SK-N-SH (cell line): ENCODE data around the gene WDR33. TPM values are rescaled to one million over a fixed set of nuclear protein-coding genes. Genes with fewer than 3 reads are reported as not detected.
A peak's percentile ranks its signal among the peaks of the same experiment; 100 is the strongest.

Experiments
- CTCF ChIA-PET: fragments of 300-600, 350-600 bp; formaldehyde crosslinking; extraction: SDS; loops from one replicate; lab custom pipeline; 2021; lab: Yijun Ruan, JAX
- POLR2A ChIA-PET: fragments of 350-600 bp; sonication (Branson Sonifier 250); formaldehyde crosslinking; extraction: SDS; loops from one replicate; lab custom pipeline; 2020; ENCODE audit warnings: antibody characterized with exemption, inconsistent platforms; lab: Yijun Ruan, JAX
- DNase-seq: peaks from one replicate; pipeline ENCODE4 v3.0.0; 2012
- H2AFZ ChIP-seq: fragments of 200-600 bp; sonication (generic); 2 replicates; pipeline ENCODE4 v1.8.1; 2016; ENCODE audit warnings: antibody characterized with exemption, mild to moderate bottlenecking, low read depth
- H3F3A ChIP-seq: fragments of 200-600 bp; sonication (generic); replicated peaks from 2 replicates; pipeline ENCODE3; 2016; ENCODE audit warnings: antibody characterized with exemption, mild to moderate bottlenecking; ENCODE audit not compliant: insufficient read depth
- H3K27ac ChIP-seq, 2 experiments: fragments of 200-500 bp in 1 of 2; fragments of 200-600 bp in 1 of 2; sonication (Bioruptor generic) in 1 of 2; sonication (generic), shearing (Covaris generic) in 1 of 2; 2 replicates each; pipeline versions ENCODE4 v1.5.1 to v1.6.1; 2014 to 2016; ENCODE audit warnings: low read depth in 2 of 2, inconsistent platforms in 1 of 2, low read length in 1 of 2, mild to moderate bottlenecking in 1 of 2, mixed read lengths in 1 of 2
- H3K27me3 ChIP-seq: fragments of 200-600 bp; sonication (generic), shearing (Covaris generic); 2 replicates; pipeline ENCODE4 v1.6.1; 2016; ENCODE audit warnings: mixed run types; ENCODE audit not compliant: insufficient read depth
- H3K36me3 ChIP-seq, 2 experiments: fragments of 200-500 bp in 1 of 2; fragments of 200-600 bp in 1 of 2; sonication (Bioruptor generic) in 1 of 2; sonication (generic) in 1 of 2; replicated peaks in 1 of 2; 2 replicates each; pipeline versions ENCODE3 to v1.5.1; 2014 to 2016; ENCODE audit warnings: low read length in 1 of 2, mild to moderate bottlenecking in 1 of 2; ENCODE audit not compliant: insufficient read depth in 2 of 2, control insufficient read depth in 1 of 2
- H3K4me1 ChIP-seq, 2 experiments: fragments of 200-500 bp in 1 of 2; fragments of 200-600 bp in 1 of 2; sonication (Bioruptor generic) in 1 of 2; sonication (generic), shearing (Covaris generic) in 1 of 2; 2 replicates each; pipeline versions ENCODE4 v1.5.1 to v1.6.1; 2014 to 2016; ENCODE audit warnings: low read depth in 1 of 2, low read length in 1 of 2, mixed run types in 1 of 2; ENCODE audit not compliant: insufficient read depth in 2 of 2, control insufficient read depth in 1 of 2
- H3K4me2 ChIP-seq: fragments of 200-600 bp; sonication (generic), shearing (Covaris generic); 2 replicates; pipeline ENCODE4 v1.6.1; 2017; ENCODE audit warnings: mixed run types
- H3K4me3 ChIP-seq, 2 experiments: fragments of 200-500 bp in 1 of 2; fragments of 200-600 bp in 1 of 2; sonication (Bioruptor generic) in 1 of 2; sonication (generic), shearing (Covaris generic) in 1 of 2; 2 replicates each; pipeline versions ENCODE4 v1.5.1 to v1.8.1; 2014 to 2016; ENCODE audit warnings: low read depth in 2 of 2, inconsistent platforms in 1 of 2, low read length in 1 of 2, mild to moderate bottlenecking in 1 of 2, mixed read lengths in 1 of 2, moderate library complexity in 1 of 2
- H3K79me2 ChIP-seq: fragments of 200-600 bp; sonication (generic); 2 replicates; pipeline ENCODE4 v1.8.1; 2017; ENCODE audit warnings: mild to moderate bottlenecking; ENCODE audit not compliant: insufficient read depth
- H3K9ac ChIP-seq: fragments of 200-600 bp; sonication (generic); 2 replicates; pipeline ENCODE4 v1.6.1; 2017; ENCODE audit warnings: mixed run types
- H3K9me2 ChIP-seq: fragments of 200-600 bp; sonication (generic); 2 replicates; pipeline ENCODE4 v1.6.1; 2017; ENCODE audit warnings: mixed run types
- H3K9me3 ChIP-seq: fragments of 200-600 bp; sonication (generic); 2 replicates; pipeline ENCODE4 v1.6.1; 2017; ENCODE audit warnings: mixed run types, mild to moderate bottlenecking, moderate library complexity
- H4K20me1 ChIP-seq: fragments of 200-600 bp; sonication (generic); 2 replicates; pipeline ENCODE4 v1.6.1; 2017; ENCODE audit warnings: mild to moderate bottlenecking, mixed run types; ENCODE audit not compliant: insufficient read depth
- CHD2 ChIP-seq: fragments of 150-350 bp; IDR thresholded peaks from 2 replicates; pipeline ENCODE4 v1.6.1; 2018; ENCODE audit warnings: low read length; ENCODE audit not compliant: partially characterized antibody
- EP300 ChIP-seq, 2 experiments: IDR thresholded peaks; 2 replicates each; pipeline versions ENCODE4 v1.4.0 to v1.6.1; 2012; ENCODE audit warnings: borderline replicate concordance in 1 of 2, low read depth in 1 of 2, low read length in 1 of 2
- EZH2phosphoT487 ChIP-seq: fragments of 200-600 bp; sonication (generic); IDR thresholded peaks from 2 replicates; pipeline ENCODE4 v1.6.1; 2017; ENCODE audit warnings: low read depth, mixed run types, mild to moderate bottlenecking, antibody characterized with exemption, moderate library complexity, borderline replicate concordance
- FOSL2 ChIP-seq: IDR thresholded peaks from 2 replicates; pipeline ENCODE4 v1.4.0; 2012; ENCODE audit warnings: low read depth, mild to moderate bottlenecking, moderate library complexity, borderline replicate concordance
- GATA2 ChIP-seq: sonication (generic); formaldehyde crosslinking; IDR thresholded peaks from 2 replicates; pipeline ENCODE4 v1.5.0; 2020; ENCODE audit warnings: mild to moderate bottlenecking, missing genetic modification reagents
- IRF3 ChIP-seq: fragments of 150-350 bp; IDR thresholded peaks from 2 replicates; pipeline ENCODE4 v1.6.1; 2016; ENCODE audit warnings: mild to moderate bottlenecking, low read depth, low read length
- JUND ChIP-seq: IDR thresholded peaks from 2 replicates; pipeline ENCODE4 v1.4.0; 2012
- NFIC ChIP-seq: IDR thresholded peaks from 2 replicates; pipeline ENCODE4 v1.4.0; 2012; ENCODE audit warnings: borderline replicate concordance
- NRF1 ChIP-seq: IDR thresholded peaks from 2 replicates; pipeline ENCODE4 v1.6.1; 2012; ENCODE audit warnings: low read depth, mild to moderate bottlenecking, low read length
- POLR2AphosphoS5 ChIP-seq: IDR thresholded peaks from 2 replicates; pipeline ENCODE4 v1.6.1; 2012; ENCODE audit warnings: low read depth, low read length
- RAD21 ChIP-seq: IDR thresholded peaks from 2 replicates; pipeline ENCODE4 v1.6.1; 2012; ENCODE audit warnings: mild to moderate bottlenecking, low read length
- RCOR1 ChIP-seq: fragments of 150-350 bp; IDR thresholded peaks from 2 replicates; pipeline ENCODE4 v1.6.1; 2017; ENCODE audit warnings: antibody characterized with exemption, low read length
- REST ChIP-seq: IDR thresholded peaks from 2 replicates; pipeline ENCODE4 v1.6.1; 2012; ENCODE audit warnings: mild to moderate bottlenecking, low read depth, low read length, moderate library complexity
- RXRA ChIP-seq: IDR thresholded peaks from 2 replicates; pipeline ENCODE4 v1.4.0; 2012; ENCODE audit warnings: low read depth, mild to moderate bottlenecking, borderline replicate concordance
- SIN3A ChIP-seq: IDR thresholded peaks from 2 replicates; pipeline ENCODE4 v1.6.1; 2012; ENCODE audit warnings: low read depth, mild to moderate bottlenecking, low read length, moderate library complexity, borderline replicate concordance
- SMC3 ChIP-seq: IDR thresholded peaks from 2 replicates; pipeline ENCODE4 v1.6.1; 2012; ENCODE audit warnings: low read depth, low read length, improper control_type of control experiment
- USF2 ChIP-seq: fragments of 150-350 bp; IDR thresholded peaks from 2 replicates; pipeline ENCODE4 v1.6.1; 2017; ENCODE audit warnings: antibody characterized with exemption, low read length, low read depth, borderline replicate concordance
- YY1 ChIP-seq: IDR thresholded peaks from 2 replicates; pipeline ENCODE4 v1.4.0; 2012; ENCODE audit warnings: low read depth, mild to moderate bottlenecking
- ZBTB33 ChIP-seq: IDR thresholded peaks from 2 replicates; pipeline ENCODE4 v1.4.0; 2012; ENCODE audit warnings: low read depth, borderline replicate concordance
- WGBS: methylation state at CpG from one replicate; pipeline ENCODE4 v1.1.6; 2017; ENCODE audit warnings: low lambda C conversion rate; 5-methylcytosine and 5-hydroxymethylcytosine counted together
- polyA plus RNA-seq, 3 experiments: library from polyadenylated mRNA; depleted of rRNA; stranded (reverse); fragments of >200 nt; gene quantifications; 2 replicates each; pipeline ENCODE4 v1.2.3, GENCODE V29; 2012

The WDR33 gene
- polyA plus RNA-seq, 1 of the 3 experiments (the other 2 are of a cell fraction): 12.4 TPM

- TF ChIP-seq RAD21 (no peak), RXRA (no peak), ZBTB33 (no peak), POLR2AphosphoS5 (no peak), USF2 (no peak), EZH2phosphoT487 (no peak)
Measured at GRCh38 chr2:127674241-127675209, 136.4 kb downstream of the WDR33 start (continued).

- Histone ChIP-seq H4K20me1 (no peaks in the 10 kb centered on the region), H3K4me1 (peaks cover 0 to 6% of the 10 kb centered on the region in 2 experiments; a peak in 1 of 4 replicates), H3K9me2 (no peaks in the 10 kb centered on the region), H3K9ac (no peak overlapping the region), H3K4me2 (peak overlapping the region; percentile 68; the same call in 1 of the 2 replicates), H3K9me3 (no peaks in the 10 kb centered on the region), H3F3A (no peaks in the 10 kb centered on the region), H3K4me3 (no peak overlapping the region), H3K27me3 (peaks cover 14% of the 10 kb centered on the region; the same call in 1 of the 2 replicates), H3K79me2 (no peaks in the 10 kb centered on the region), H2AFZ (no peak overlapping the region), H3K27ac (no peak overlapping the region), H3K36me3 (no peaks in the 10 kb centered on the region)
- peak; percentile 39 for DNase-seq
- CTCF ChIA-PET: interaction anchor here (0.9 to 2.9 kb wide), 3 partner anchors 21 to 33 kb away, joined by 3 to 13 read pairs (median 3); no protein-coding TSS in a partner anchor
- WGBS: 92% methylated on average over 17 of the region's 17 CpGs
- POLR2A ChIA-PET: interaction anchor here (2.0 kb wide), 1 partner anchor 10 kb away, joined by 6 read pairs; no protein-coding TSS in a partner anchor
- TF ChIP-seq SMC3 (no peak), CHD2 (no peak), GATA2 (CRISPR knock-in tag) (no peak), RCOR1 (no peak), EP300 (IDR thresholded peaks at IDR 0.05; ENCODE audit: borderline replicate concordance in 1 of 2, low read depth in 1 of 2, low read length in 1 of 2) (no peak), REST (no peak), YY1 (no peak), POLR2AphosphoS5 (no peak), FOSL2 (no peak), JUND (no peak), SIN3A (no peak), RXRA (no peak), NFIC (no peak), IRF3 (no peak), EZH2phosphoT487 (no peak), NRF1 (no peak)
Measured at GRCh38 chr2:127673291-127674069, 137.5 kb downstream of the WDR33 start.
